ENCODE measurements around the gene IL18R1. TPM values are rescaled to one million over a fixed set of nuclear protein-coding genes. Genes with fewer than 3 reads are reported as not detected.

IL18R1 gene
- polyA plus RNA-seq, 1 experiment = not detected

GRCh38 chr2:102422910-102423309 lies 67.3 kb downstream of the IL18R1 start, which contains the start of gene IL18RAP:
TSS of gene IL18RAP (plus strand) at chr2:102423160. CDS start at chr2:102423278, 118 bp downstream.
- H3K4me3 ChIP-seq (ENCODE audit: low read depth, low read length) = no peak within 1 kb of the TSS
- POLR2A ChIA-PET = no interaction called here
- TF ChIP-seq CTCF (IDR thresholded peaks at IDR 0.05; ENCODE audit: insufficient read depth, low read depth, low read length) = no peak
- CTCF ChIA-PET = no interaction called here
- no peaks in the 10 kb centered on the region for H3K27me3 ChIP-seq (ENCODE audit: control insufficient read depth, insufficient read depth, low read length)
- no peaks in the 10 kb centered on the region for H3K36me3 ChIP-seq (ENCODE audit: control insufficient read depth, insufficient read depth, low read length)
- DNase-seq (ENCODE audit: low read depth) = no peak

DNA sequence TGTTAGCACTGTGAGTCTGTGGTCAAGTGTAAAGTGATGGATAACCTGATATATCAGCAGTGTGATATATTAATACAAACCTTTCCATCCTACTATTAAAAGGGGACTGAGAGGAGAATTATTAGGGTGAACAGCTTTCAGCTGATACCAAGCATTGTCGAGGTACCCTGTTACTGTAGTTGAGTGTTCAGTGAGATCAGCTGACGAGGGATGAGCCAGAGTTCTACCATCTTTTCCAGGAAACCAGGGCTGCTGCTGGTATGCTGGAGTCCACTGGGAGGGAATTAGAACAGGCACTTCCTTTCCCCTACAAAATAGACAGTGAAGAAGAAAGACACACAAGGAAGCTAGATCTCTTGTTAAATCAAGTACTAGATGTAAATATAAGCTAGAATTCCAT lies 67.8 kb downstream of the IL18R1 start:
- DNase-seq (ENCODE audit: low read depth) = no peak
- no peak overlapping the region for H3K4me3 ChIP-seq (ENCODE audit: low read depth, low read length)
- ChIA-PET CTCF (no interaction called here), POLR2A (no interaction called here)
- no peaks in the 10 kb centered on the region for H3K36me3 ChIP-seq (ENCODE audit: control insufficient read depth, insufficient read depth, low read length)
- H3K27me3 ChIP-seq (ENCODE audit: control insufficient read depth, insufficient read depth, low read length) = no peaks in the 10 kb centered on the region
- no peak for TF ChIP-seq CTCF (IDR thresholded peaks at IDR 0.05; ENCODE audit: insufficient read depth, low read depth, low read length)

DNA sequence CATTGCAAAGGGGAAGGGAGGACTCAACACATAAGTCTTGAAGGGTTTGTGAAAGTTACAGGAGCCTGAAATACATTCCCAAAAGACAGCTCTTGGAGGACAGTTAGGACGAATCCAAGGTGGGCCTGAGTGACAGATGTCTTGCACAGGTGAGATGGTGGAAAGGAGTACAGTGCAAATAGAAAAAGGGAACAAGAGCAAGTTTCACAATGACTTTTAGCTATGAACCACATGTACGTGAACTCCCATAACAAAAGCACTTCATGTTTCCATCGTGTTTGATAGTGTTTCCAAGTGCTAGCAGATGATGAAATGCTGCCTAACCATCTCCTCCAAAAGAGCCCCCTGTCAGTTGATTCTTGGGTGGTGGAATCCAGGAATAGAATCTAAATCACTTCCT lies 69.2 kb downstream of the IL18R1 start:
- ChIA-PET POLR2A (no interaction called here), CTCF (no interaction called here)
- DNase-seq (ENCODE audit: low read depth) = no peak
- H3K27me3 ChIP-seq (ENCODE audit: control insufficient read depth, insufficient read depth, low read length) = no peaks in the 10 kb centered on the region
- no peak for TF ChIP-seq CTCF (IDR thresholded peaks at IDR 0.05; ENCODE audit: insufficient read depth, low read depth, low read length)
- no peaks in the 10 kb centered on the region for H3K36me3 ChIP-seq (ENCODE audit: control insufficient read depth, insufficient read depth, low read length)
- no peak overlapping the region for H3K4me3 ChIP-seq (ENCODE audit: low read depth, low read length)

- CTCF ChIA-PET = no interaction called here
- POLR2A ChIA-PET = no interaction called here
- Histone ChIP-seq H3K36me3 (ENCODE audit: control insufficient read depth, insufficient read depth, low read length) (no peaks in the 10 kb centered on the region), H3K27me3 (ENCODE audit: control insufficient read depth, insufficient read depth, low read length) (no peaks in the 10 kb centered on the region), H3K4me3 (ENCODE audit: low read depth, low read length) (no peak overlapping the region)
- no peak for DNase-seq (ENCODE audit: low read depth)
- TF ChIP-seq CTCF (IDR thresholded peaks at IDR 0.05; ENCODE audit: insufficient read depth, low read depth, low read length) = no peak
Observed at GRCh38 chr2:102425441-102426132, 70.0 kb downstream of the IL18R1 start.

GRCh38 chr2:102427249-102427648 lies 71.7 kb downstream of the IL18R1 start:
- no peak for DNase-seq (ENCODE audit: low read depth)
- H3K27me3 ChIP-seq (ENCODE audit: control insufficient read depth, insufficient read depth, low read length) = no peaks in the 10 kb centered on the region
- CTCF ChIA-PET = no interaction called here
- no peaks in the 10 kb centered on the region for H3K36me3 ChIP-seq (ENCODE audit: control insufficient read depth, insufficient read depth, low read length)
- H3K4me3 ChIP-seq (ENCODE audit: low read depth, low read length) = no peak overlapping the region
- TF ChIP-seq CTCF (IDR thresholded peaks at IDR 0.05; ENCODE audit: insufficient read depth, low read depth, low read length) = no peak
- POLR2A ChIA-PET = interaction anchor here (0.6 kb wide), 1 partner anchor 12 kb away, joined by 4 read pairs; no protein-coding TSS in a partner anchor

Data from BJ (cell line).